Activated gamma-delta T cell treated with Interleukin-2 at 50 U/mL for 16 hours (primary cell): ENCODE measurements around the gene AUTS2.

Experiments
- DNase-seq: peaks from one replicate; pipeline ENCODE4 v3.0.0-alpha.2; 2020

The AUTS2 gene

DNA sequence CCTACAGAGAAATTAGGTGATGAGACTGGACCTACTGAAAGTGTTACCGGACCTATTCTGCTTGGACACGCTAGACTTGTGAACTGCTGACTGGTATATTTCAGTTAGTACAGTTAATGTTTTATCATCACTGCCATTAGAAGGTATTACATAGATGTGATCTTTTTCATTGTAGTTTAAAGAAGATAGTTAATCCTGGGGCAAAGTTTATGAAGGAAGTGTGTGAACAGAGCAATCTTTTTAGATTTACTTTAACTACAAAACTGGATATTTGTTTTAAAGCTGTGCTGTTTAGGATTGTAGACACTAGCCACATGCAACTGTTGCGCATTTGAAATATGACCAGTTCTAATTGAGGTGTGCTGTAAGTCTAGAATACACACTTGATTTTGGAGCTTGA is 446.7 kb downstream of the AUTS2 start:
- DNase-seq = no peak

DNA sequence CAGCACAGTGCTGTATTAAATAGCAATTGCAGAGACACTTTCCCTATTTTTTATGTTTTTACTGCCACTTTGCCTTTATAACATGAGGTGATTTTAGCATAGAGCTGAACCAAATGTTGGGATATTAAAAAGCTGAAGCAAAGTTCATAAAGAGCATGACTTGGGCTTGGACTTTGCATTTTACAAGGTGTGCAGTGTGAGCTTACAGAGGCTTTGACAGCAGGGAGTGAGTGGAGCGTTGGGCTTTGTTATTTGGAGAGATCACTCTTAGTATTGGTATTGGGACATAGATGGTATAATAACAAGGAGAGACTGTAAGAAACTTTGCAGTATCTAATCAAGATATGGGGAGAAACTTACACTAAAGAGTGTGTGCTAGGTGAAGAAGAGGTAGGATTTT is 449.1 kb downstream of the AUTS2 start:
- DNase-seq = no peak

DNA sequence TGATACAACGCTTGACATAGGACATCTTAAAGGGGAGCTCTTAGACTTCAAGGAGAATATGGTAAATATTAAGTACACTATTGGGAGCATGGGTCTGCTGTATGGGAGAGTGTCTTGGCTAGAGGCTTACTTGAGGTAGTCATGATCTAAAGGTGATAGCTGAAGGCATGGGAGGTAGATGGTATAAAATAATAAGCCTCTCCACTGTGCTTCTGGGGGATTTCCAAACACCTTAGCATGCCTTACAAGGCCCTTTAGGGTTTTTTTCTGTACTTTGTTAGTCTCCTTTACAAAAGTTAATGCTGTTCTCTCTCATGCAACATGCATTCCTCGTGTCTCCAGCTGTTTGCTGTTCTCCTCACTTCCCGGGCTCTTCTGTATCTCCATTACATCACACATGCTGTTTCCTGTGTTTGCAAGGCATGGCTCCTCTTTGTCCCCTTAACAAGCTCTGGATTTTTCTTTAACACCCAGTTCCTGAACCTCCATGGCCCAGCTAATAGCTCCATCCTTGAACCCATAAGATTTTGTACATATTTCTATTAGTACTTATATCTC is 449.7 kb downstream of the AUTS2 start:
- DNase-seq = no peak

DNA sequence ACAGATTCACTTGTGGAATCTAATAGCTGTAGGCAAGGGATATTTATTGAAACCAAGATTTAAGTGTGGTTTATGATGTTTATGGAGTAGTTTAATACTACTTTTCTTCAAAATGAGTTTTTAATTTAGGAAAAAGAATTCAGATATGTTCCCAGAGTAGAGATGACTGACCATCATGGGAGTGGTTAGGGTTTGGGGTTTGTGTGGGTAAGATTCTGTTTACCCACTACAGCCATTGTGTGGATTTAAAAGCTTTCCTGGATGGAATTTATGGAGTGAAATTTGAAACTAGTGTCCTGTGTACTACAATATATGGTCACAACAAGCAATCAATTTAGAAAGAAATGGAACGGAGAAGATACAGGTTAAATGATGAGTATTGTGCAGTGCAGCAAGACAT is 453.5 kb downstream of the AUTS2 start:
- no peak for DNase-seq

DNA sequence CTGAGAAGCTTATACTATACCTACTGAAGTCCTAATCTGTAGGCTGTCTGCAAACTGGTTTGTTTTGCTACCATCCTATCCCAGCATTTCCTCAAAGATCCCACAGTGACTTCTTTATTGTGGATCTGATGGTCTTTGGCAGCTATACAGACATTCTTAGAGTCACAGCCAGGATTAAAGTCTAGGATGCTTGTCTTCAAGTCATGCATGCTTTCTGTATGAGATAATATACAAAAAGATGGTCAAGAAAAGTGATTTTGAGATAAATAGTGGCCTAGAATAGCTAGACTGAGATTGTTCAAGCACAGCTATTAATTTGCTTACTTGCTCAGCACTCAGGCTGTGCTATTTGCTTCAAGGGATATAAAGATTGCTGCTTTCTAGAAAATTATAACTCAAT is 454.4 kb downstream of the AUTS2 start:
- DNase-seq = no peak

DNA sequence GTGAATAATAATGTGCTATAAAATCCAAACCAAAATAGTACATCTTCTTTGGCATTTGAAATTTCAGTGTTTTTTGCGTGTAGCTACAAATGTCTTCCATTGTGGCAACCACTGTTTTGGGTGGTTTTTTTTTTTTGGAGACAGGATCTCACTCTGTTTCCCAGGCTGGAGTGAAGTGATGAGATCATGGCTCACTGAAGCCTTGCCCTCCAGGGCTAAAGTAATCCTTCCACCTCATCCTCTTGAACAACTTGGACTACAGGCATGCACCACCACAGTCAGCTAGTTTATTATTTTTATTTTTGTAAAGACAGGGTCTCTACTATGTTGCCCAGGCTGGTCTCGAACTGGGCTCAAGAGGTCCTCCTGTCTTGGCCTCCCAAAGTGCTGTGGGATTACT is 455.1 kb downstream of the AUTS2 start:
- DNase-seq = no peak

DNA sequence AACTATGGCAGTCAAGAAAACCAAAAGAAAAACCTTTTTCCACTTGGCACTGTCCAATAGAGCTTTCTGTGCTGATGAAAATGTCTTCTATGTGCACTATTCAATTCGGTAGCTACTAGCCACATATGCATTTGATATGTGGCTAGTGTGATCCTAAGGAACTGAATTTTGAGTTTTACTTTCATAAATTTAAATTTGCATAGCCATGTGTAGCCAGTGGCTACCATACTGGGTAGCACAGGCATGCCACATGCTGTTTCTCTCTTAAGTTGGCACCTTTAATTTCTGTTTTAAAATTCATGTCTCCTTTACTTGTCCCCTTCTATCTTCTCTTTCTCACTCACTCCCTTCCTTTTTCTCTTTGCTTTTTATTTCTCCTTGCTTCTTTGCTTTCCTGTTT is 455.7 kb downstream of the AUTS2 start:
- DNase-seq = no peak

DNA sequence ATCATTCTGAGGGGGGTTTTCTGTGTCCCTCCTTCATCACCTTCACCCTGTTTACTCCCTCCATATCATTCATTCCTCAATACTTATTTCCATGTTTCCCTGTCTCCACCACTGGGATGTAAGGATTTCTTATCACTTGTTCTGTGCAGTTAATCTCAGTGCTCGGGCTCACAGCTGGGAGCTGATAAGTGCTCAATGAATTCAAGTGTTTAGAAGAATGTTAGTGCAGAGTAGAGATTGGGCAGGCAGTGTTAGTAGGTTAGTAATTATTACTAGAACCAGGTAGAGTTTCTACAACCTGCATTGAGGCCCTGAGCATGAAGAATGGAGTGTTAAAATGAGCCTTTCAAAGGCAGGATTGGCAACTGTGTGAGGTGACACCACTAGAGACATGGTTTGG is 458.1 kb downstream of the AUTS2 start:
- DNase-seq = no peak

DNA sequence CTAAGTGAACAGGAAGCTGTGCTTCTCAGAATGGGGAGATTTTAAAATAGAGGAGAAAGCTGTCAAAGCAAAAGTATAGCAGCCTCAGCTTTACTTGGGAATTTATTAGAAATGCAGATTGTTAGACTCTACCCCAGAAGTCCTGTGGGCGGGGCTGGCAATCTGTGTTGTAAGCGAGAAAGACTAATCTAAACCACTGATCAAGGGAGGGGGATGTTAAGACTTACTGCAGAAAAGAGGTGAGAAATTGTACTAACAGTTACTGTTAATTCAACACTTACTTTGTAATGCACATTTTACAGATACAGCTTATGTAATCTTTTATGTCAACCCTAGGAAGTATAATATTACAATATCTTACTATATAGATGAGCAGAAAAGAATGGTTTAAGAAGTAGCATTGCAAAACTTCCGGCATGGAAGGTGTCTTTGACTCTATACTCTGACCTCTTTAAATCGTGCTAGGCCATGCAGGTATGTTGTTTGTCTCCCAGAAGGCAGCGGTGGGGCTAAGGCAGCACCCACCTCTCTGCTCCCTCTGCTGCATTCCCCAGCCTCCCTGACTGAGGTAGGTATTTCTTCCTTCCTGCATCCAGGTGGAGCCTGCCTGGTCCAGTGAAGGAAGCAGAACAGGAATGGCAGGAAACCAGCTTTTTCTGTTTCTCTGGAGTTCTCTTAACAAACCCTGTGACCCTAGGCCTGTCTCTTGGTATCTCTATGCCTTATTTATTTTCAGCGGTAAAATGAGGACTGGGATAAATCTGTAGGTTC is 462.2 kb downstream of the AUTS2 start:
- DNase-seq = no peak

DNA sequence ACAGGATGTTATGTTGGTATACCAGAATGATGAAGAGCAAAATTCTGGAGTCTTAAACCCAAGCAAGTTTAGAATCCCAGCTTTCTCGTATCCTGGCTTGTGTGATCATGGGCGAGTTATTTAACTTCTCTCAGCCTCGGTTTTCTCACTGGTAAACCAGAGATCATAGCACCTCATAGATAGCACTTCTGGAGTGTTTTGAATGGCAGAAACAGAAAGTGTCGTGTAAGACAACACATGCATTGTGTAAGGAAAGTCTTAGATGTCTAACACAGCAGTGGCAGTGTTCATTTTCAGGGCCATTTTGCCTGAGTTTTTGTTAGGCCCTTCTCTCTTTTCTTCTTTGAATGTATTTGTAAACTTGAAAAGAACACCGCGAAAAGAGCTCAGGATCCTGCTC is 465.1 kb downstream of the AUTS2 start:
- no peak for DNase-seq

DNA sequence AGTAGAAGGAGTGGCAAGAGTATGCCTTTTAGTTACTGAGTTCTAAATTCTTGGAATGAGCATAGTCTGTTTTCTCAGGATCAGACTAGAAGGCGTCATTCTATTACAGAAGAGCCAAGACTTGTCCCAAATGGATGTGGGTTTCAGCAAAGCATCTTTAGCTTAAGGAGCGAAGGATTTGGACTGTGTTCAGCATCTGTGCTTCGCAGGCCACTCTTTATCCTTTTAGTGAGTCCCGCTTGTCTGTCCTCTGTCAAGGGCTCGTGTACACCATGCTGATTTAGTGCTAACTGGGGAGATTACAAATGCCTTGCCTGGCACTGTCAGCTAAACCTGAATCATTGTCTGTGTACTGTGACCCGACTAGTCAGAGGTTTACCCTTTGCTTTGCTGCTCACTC is 465.7 kb downstream of the AUTS2 start:
- no peak for DNase-seq

DNA sequence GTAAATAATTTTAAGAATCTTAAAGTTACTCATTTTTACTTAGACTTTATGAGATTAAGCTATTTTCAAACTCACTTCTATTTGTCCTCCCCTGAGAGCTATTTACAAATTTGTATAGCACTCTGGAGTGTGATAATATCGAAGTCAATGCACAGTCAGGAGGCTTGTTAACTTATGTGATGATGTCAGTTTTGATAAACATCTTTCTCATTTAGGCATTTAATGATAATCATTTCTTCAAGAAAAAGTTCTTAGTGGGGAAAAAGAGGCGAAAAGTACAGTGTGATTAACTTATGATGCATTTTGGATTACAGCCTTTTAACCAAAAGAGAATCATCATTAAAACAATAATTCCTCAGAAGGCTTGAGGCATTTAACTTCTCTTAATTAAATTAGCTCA is 468.6 kb downstream of the AUTS2 start:
- DNase-seq = no peak

DNA sequence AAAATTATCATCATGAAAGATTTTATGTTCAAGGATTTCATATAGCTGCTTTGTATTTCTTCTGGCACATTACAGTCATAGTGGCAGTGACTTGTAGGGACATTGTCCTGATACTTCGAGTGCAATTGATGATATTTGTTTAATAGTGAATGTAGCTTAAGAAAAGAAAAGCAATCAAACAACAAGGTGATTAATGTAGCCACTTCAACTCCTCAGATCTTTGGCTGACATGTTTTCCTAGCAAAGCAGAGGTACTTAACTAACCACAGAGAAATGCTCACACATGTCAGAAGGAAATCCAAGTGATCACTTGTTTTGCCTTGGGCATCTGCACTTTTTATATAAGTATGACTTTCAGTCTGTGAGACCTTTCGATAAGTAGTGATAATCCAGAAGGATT is 470.3 kb downstream of the AUTS2 start:
- no peak for DNase-seq

DNA sequence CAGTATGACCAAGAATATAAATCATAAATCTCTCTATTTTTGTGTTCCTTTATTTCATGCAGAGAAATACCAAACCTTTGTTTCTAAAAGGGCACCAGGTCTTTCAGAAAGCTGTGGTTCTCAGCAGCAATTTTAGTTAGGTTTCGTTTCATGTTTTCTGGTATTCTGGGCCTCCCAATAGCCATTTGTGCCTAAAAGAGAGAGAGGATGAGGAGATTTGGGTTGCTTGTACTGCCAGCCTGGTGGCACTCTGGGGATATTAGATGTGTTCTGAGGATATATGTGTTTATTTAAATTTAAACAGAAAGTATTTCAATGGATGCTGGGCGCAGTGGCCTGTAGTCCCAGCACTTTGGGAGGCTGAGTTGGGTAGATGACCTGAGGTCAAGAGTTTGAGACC is 471.7 kb downstream of the AUTS2 start:
- no peak for DNase-seq

DNA sequence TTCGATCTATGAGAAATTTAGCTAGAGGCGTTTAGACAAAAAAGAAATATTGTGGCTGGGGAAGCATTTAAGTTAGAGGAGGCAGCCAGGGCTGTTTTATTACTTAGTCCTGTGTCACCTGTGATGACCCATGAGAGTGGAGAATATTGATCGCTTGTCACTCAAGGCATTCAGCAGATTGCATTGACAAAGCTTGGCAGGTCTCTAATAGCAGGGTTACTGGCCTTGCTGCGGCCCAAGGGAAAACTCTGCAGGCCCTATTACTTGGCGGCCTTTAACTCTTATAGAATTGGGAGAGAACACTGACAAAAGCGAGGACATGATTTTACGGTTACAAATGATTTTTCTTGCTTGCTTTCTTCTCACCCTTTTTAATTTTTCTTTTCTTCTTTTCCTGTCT is 473.5 kb downstream of the AUTS2 start:
- DNase-seq = no peak

DNA sequence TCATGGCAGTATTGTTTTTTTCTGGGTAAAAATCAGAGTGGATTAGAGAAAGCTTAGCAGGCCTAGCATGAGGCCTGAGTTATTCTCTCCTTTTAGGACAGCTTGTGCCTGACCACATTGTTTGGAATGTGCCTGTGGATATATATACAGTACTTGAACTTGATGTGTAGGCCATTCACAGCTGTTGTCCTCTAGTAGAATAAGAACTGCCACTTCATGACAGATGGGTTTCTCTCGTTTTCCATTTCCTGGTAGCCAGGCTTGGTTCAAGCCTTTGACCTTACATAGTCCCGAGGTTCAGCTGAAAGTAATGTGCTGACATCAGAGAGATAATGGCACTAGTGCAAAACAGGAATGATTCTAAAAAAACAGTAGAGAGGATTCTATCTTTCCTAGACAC is 473.9 kb downstream of the AUTS2 start:
- no peak for DNase-seq

DNA sequence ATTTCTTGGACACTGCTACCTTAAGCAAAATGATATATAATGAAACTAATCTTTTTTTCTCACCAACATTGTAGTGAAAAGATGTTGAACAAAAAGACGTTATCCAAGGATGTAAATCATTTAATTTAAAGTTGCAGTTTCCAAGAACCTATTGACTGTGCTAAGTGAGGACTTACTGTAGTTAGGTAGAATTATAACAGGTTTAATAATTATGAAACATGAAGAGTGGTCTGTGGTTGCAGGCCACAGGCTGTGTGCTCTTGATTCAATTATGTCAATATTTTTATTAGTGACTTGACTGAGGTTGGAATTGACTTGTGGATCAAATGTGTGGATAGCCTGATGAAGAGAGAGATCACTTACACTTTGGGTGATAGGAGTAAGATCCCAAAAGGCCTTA is 478.1 kb downstream of the AUTS2 start:
- no peak for DNase-seq

DNA sequence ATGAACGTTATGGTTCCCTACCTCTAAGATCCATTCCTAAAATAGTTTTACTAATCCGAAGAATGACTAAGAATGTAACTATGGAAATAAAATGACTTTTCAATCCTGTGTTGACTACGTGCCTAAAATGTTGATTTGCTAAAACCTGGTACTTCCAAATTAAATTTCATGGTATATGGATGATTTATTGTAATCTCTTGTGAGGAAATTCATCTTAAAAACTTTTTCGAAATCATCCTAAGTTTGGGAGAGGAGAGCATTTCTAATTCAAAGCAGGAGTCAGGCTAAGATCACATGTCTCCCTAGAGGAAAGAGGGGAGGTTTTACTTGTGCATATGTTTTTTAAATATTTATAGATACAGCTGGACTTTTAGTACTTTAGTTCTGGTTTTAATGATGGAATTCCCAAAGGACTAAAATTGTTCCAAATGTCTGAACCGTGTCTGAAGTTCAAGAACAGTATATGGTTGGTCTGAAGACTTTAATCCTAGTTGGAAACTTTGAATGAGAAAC is 483.9 kb downstream of the AUTS2 start:
- no peak for DNase-seq

DNA sequence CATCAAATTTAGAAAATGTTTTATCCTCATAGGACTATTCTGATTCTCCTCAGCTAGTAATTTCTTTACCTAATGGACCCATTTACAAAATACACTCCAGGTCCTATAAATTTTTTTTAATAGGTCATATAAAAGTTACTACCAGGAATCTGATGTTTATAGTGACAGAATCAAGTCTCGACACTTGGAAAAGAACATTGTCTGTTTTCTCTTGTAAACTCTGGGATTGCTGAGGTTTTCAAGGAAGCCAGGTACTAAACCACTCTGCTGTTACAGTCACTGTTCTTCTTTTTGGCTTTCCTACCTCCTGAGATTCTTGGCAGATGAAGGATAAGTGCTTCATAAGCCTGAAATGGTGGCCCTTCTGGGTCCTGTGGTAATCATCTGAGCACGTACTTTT is 493.1 kb downstream of the AUTS2 start:
- no peak for DNase-seq

DNA sequence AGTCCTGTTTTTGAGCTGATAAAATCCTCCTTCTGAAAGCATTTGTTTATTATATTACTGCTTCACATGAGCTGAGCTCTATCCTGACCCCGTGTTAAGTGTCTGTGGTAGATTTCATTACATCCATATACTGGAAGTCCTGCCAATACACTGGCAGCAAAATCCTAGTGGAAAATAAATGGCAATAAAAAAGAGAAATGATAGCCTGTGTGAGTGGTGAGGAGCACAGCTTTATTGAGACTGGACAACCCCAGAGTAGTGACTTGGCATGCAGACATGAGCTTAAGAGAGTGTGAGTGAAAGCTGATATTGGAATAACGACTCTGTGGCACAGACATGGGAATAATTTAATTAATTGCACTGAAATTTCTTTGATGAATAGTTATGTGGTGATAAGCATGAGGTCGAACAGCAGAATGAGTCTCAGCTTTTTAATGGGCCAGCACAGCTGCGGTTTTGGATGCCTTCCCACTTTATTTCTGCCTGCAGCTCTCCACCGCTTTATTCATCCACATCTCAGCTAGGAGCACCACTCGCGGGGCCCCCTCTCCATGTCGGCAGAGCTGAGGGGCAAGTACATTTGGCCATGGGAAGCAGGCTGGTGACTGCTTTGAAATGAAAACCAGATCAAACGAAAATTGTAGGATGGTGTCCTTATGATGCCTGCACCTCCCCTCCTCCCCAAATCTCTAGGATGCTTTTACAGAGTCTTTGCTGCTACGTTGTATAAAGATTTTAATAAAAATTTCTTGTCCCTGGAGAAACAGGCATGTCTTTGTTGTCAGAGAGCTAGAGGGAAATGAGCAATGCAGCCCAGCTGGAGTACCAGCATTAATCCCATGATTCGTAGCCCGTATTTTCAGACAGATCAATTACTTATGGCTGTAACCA is 494.3 kb downstream of the AUTS2 start:
- no peak for DNase-seq

DNA sequence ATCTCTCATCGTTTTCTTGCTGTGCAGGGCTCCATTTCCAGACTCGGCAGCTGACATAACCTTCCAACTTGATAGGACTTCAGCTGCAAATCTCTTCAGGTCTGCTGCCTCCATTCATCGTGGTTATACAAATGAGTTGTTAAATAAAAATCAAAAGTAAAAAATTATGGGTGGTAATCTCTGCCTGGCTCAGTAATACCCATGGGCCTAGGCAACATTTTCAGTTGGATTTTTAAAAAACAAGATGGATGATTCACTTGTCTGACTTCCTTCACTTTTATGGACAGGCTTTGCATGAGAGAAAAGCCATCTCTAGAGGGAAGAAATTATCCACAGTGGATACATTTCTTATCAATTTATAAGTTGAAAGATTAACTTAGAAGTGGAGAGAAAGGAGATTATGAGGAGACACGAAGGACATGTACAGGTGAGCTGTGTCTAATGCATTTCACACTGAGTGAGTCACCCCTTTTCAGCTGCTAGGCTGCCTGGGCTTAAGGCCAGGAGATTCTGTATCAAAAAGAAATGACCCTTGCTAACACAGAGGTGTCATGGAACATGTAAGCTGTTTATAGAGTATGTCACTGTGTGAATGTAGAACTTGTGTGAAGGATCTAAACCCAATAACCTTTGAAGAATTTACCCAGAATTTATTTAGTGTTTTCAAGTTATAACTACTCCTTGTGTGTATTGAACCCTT is 495.1 kb downstream of the AUTS2 start:
- DNase-seq = no peak

DNA sequence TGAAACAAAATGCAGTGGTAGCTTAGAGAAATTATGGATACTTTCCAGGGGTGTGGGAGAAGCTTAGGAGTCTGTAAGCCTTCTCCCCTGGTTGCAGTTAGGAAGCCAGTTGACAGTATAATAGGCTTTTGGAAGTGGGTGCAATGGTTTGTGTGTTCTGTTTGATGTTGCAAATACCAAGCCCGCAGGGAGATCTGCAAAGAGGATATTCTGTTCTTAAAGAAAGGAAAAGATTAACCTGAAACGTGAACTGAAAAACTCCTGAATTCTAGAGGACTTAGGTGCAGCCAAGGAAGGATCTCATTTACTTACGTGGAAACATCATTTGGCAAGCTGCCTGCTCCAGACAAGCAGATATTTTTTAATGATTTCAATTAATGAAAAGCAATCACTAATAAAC is 496.6 kb downstream of the AUTS2 start:
- no peak for DNase-seq

DNA sequence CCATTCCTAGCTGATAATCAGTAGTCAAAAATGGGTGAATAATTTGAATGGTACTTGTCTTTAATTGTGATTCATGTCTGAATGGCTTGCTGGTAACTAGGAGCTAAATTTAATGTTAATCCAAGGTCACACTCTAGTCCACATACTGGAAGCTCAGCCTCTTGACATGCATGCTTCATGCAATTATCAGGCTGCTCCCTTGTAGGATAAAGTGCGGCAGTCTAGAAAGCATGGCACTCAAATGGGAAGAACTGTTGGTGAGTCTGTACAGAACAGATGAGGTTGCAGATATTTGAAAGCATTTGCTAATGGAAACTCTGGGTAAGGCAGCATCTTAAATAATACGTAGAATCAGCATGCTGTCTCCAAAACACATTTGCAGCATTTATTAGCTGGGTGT is 499.4 kb downstream of the AUTS2 start:
- no peak for DNase-seq
